DOHH2 (cell line): ENCODE results near the gene SLC2A11.

ENCODE experiments used
- EZH2phosphoT487 ChIP-seq: fragments of 200-600 bp; sonication (generic); IDR thresholded peaks from 2 replicates; pipeline ENCODE4 v1.6.1; 2017; ENCODE audit warnings: borderline replicate concordance, mild to moderate bottlenecking, antibody characterized with exemption, low read length, moderate library complexity, mixed read lengths
- TF ChIP-seq, protein P1 (sequence below): fragments of 200-600 bp; sonication (generic); IDR thresholded peaks from one replicate; pipeline ENCODE4 v1.5.1; 2014; ENCODE audit warnings: antibody characterized with exemption, mild to moderate bottlenecking, low read depth, low read length; ENCODE audit not compliant: poor library complexity, severe bottlenecking

DNA sequence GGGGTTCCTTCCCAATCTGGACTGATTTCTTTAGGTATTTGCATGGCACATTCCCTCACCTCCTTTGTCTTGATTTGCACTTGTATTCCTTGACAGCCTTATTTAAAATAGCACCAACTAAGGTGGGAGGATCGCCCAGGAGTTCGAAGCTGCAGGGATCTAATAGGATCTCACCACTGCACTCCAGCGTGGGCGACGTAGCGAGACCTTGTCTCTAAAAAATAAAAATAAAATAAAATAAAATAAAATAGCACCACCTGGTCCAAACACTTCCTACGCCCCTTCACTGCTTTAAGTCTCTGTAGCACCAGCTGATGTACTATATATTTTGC, 775 bp downstream of the SLC2A11 start:
- TF ChIP-seq, protein P1, sequence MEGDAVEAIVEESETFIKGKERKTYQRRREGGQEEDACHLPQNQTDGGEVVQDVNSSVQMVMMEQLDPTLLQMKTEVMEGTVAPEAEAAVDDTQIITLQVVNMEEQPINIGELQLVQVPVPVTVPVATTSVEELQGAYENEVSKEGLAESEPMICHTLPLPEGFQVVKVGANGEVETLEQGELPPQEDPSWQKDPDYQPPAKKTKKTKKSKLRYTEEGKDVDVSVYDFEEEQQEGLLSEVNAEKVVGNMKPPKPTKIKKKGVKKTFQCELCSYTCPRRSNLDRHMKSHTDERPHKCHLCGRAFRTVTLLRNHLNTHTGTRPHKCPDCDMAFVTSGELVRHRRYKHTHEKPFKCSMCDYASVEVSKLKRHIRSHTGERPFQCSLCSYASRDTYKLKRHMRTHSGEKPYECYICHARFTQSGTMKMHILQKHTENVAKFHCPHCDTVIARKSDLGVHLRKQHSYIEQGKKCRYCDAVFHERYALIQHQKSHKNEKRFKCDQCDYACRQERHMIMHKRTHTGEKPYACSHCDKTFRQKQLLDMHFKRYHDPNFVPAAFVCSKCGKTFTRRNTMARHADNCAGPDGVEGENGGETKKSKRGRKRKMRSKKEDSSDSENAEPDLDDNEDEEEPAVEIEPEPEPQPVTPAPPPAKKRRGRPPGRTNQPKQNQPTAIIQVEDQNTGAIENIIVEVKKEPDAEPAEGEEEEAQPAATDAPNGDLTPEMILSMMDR = no peak
- TF ChIP-seq EZH2phosphoT487 = no peak
